GM08714 (cell line): ENCODE results near the gene CCDC92B.
"Not testable (repeated sequence)": the region's sequence is repeated elsewhere in the genome, so short reads cannot be mapped to it uniquely, and the experiment has no call there.

Source experiments
- H3K4me3 ChIP-seq: fragments of 200-500 bp; sonication (Bioruptor generic); 2 replicates; pipeline ENCODE4 v1.5.1; 2014; ENCODE audit warnings: mild to moderate bottlenecking, low read length, inconsistent platforms
- ZNF274 ChIP-seq: IDR thresholded peaks from 2 replicates; pipeline ENCODE4 v1.6.1; 2012; ENCODE audit warnings: mild to moderate bottlenecking, low read depth, low read length

Gene CCDC92B

GRCh38 chr17:2705888-2706795 lies 43.3 kb downstream of the CCDC92B start:
- TF ChIP-seq ZNF274: no peak
- H3K4me3 ChIP-seq: no peak overlapping the region

GRCh38 chr17:2705263-2705662 lies 44.2 kb downstream of the CCDC92B start:
- no peak overlapping the region for H3K4me3 ChIP-seq
- TF ChIP-seq ZNF274: no peak

- H3K4me3 ChIP-seq: no peak overlapping the region
- TF ChIP-seq ZNF274: no peak
Observed at GRCh38 chr17:2704890-2705248, 44.6 kb downstream of the CCDC92B start.

GRCh38 chr17:2704031-2704889 lies 45.2 kb downstream of the CCDC92B start:
- no peak overlapping the region for H3K4me3 ChIP-seq
- no peak for TF ChIP-seq ZNF274

- no peak for TF ChIP-seq ZNF274
- no peak overlapping the region for H3K4me3 ChIP-seq
Observed at GRCh38 chr17:2703606-2704005, 45.8 kb downstream of the CCDC92B start.

- no peak for TF ChIP-seq ZNF274
- no peak overlapping the region for H3K4me3 ChIP-seq
Observed at GRCh38 chr17:2703181-2703580, 46.3 kb downstream of the CCDC92B start.

GRCh38 chr17:2701996-2702741 lies 47.3 kb downstream of the CCDC92B start:
- TF ChIP-seq ZNF274: no peak
- H3K4me3 ChIP-seq: no peak overlapping the region

GRCh38 chr17:2701161-2701995 lies 48.1 kb downstream of the CCDC92B start:
- no peak for TF ChIP-seq ZNF274
- no peak overlapping the region for H3K4me3 ChIP-seq

- no peak for TF ChIP-seq ZNF274
Observed at GRCh38 chr17:2700491-2701141, 48.8 kb downstream of the CCDC92B start.

GRCh38 chr17:2700030-2700490 lies 49.4 kb downstream of the CCDC92B start:
- no peak for TF ChIP-seq ZNF274

More at GRCh38 chr17:2700491-2701141, 48.8 kb downstream of the CCDC92B start:
- H3K4me3 ChIP-seq: no peak overlapping the region

GRCh38 chr17:2699216-2699805 lies 50.1 kb downstream of the CCDC92B start:
- H3K4me3 ChIP-seq: not testable (repeated sequence)

More at GRCh38 chr17:2700030-2700490, 49.4 kb downstream of the CCDC92B start:
- H3K4me3 ChIP-seq: no peak overlapping the region

- H3K4me3 ChIP-seq: no peak overlapping the region
- no peak for TF ChIP-seq ZNF274
Observed at GRCh38 chr17:2697611-2698162, 51.8 kb downstream of the CCDC92B start.
